HepG2 (cell line): ENCODE results near the gene C3orf18. TPM values are rescaled to one million over a fixed set of nuclear protein-coding genes. Genes with fewer than 3 reads are reported as not detected.

ENCODE experiments used
- EEA1 ChIP-seq: sonication (generic); formaldehyde crosslinking; IDR thresholded peaks from 2 replicates; pipeline ENCODE4 v1.5.1; 2020; ENCODE audit warnings: mild to moderate bottlenecking, missing genetic modification reagents, borderline replicate concordance
- EP300 ChIP-seq, 3 experiments: sonication (generic) in 1 of 3; formaldehyde crosslinking in 1 of 3; IDR thresholded peaks; 2 replicates each; pipeline versions ENCODE4 v1.5.1 to v1.6.1; 2011 to 2020; ENCODE audit warnings: low read depth in 2 of 3, low read length in 2 of 3, borderline replicate concordance in 1 of 3, improper control_type of control experiment in 1 of 3, mild to moderate bottlenecking in 1 of 3, missing genetic modification reagents in 1 of 3, moderate library complexity in 1 of 3
- HCFC1 ChIP-seq: fragments of 150-350 bp; IDR thresholded peaks from 2 replicates; pipeline ENCODE4 v1.6.1; 2014; ENCODE audit warnings: low read depth, low read length
- HDAC2 ChIP-seq: sonication (generic); formaldehyde crosslinking; IDR thresholded peaks from 2 replicates; pipeline ENCODE4 v1.4.0; 2020; ENCODE audit warnings: missing genetic modification reagents
- IKZF5 ChIP-seq: IDR thresholded peaks from 2 replicates; pipeline ENCODE4 v1.6.1; 2018; ENCODE audit warnings: missing genetic modification reagents, mild to moderate bottlenecking, missing compliant biosample characterization
- ISX ChIP-seq: sonication (generic); formaldehyde crosslinking; conservative IDR thresholded peaks from 2 replicates; pipeline ENCODE4 v1.5.0; 2020; ENCODE audit warnings: missing genetic modification reagents
- KDM3A ChIP-seq: IDR thresholded peaks from 2 replicates; pipeline ENCODE4 v1.6.1; 2018; ENCODE audit warnings: low read depth, missing compliant biosample characterization
- NBN ChIP-seq: fragments of 450-650 bp; conservative IDR thresholded peaks from 2 replicates; pipeline ENCODE4 v1.6.1; 2017
- NCOA5 ChIP-seq: sonication (generic); formaldehyde crosslinking; IDR thresholded peaks from 2 replicates; pipeline ENCODE4 v1.4.0; 2020; ENCODE audit warnings: missing genetic modification reagents
- SALL1 ChIP-seq: sonication (generic); formaldehyde crosslinking; IDR thresholded peaks from 2 replicates; pipeline ENCODE4 v1.8.0; 2022; ENCODE audit warnings: mild to moderate bottlenecking, missing genetic modification reagents
- SNAI1 ChIP-seq: sonication (generic); formaldehyde crosslinking; IDR thresholded peaks from 2 replicates; pipeline ENCODE4 v1.5.0; 2020; ENCODE audit warnings: mild to moderate bottlenecking, missing genetic modification reagents, borderline replicate concordance
- YEATS2 ChIP-seq: sonication (generic); formaldehyde crosslinking; IDR thresholded peaks from 2 replicates; pipeline ENCODE4 v1.4.0; 2020; ENCODE audit warnings: missing genetic modification reagents, borderline replicate concordance
- ZBTB39 ChIP-seq: sonication (generic); formaldehyde crosslinking; IDR thresholded peaks from 2 replicates; pipeline ENCODE4 v1.5.0; 2020; ENCODE audit warnings: missing genetic modification reagents
- ZNF251 ChIP-seq: sonication (generic); formaldehyde crosslinking; IDR thresholded peaks from 2 replicates; pipeline ENCODE4 v1.9.0; 2021; ENCODE audit warnings: mild to moderate bottlenecking, missing genetic modification reagents
- ZNF282 ChIP-seq: fragments of 450-650 bp; IDR thresholded peaks from 2 replicates; pipeline ENCODE4 v1.6.1; 2018; ENCODE audit not compliant: partially characterized antibody
- ZNF318 ChIP-seq: sonication (generic); formaldehyde crosslinking; IDR thresholded peaks from 2 replicates; pipeline ENCODE4 v1.4.0; 2020; ENCODE audit warnings: mild to moderate bottlenecking, missing genetic modification reagents
- ZNF350 ChIP-seq: sonication (generic); formaldehyde crosslinking; IDR thresholded peaks from 2 replicates; pipeline ENCODE4 v1.4.0; 2020; ENCODE audit warnings: mild to moderate bottlenecking, low read depth, missing genetic modification reagents, borderline replicate concordance
- ZNF501 ChIP-seq: sonication (generic); formaldehyde crosslinking; IDR thresholded peaks from 2 replicates; pipeline ENCODE4 v1.5.1; 2020; ENCODE audit warnings: mild to moderate bottlenecking, moderate library complexity, missing genetic modification reagents
- polyA plus RNA-seq, 8 experiments: library from polyadenylated mRNA; depleted of rRNA in 3 of 8; stranded (reverse) in 7 of 8; unstranded in 1 of 8; fragments of >200 nt; fragmentation: Illumina TruSeq in 4 of 8; extraction: Trizol in 4 of 8; gene quantifications; 2 replicates each; pipeline versions ENCODE4 v1.2.1 to v1.2.3, GENCODE V29; 2011 to 2016; ENCODE audit warnings: low read depth in 4 of 8, missing spikeins in 1 of 8, mixed read lengths in 1 of 8; ENCODE audit not compliant: insufficient read depth in 1 of 8
- total RNA-seq, 5 experiments: library from RNA; depleted of rRNA; stranded (reverse); fragments of >200 nt; fragmentation: Illumina TruSeq; extraction: Trizol; gene quantifications; 2 replicates each; pipeline ENCODE4 v1.2.3, GENCODE V29; 2016; ENCODE audit warnings: low read depth in 1 of 5

The C3orf18 gene
- total and polyA plus RNA-seq, 2 of the 13 experiments (the other 11 are each of a cell fraction or from before 2014, with no cell fraction given), result 1.6 to 4.8 TPM

- no peak for TF ChIP-seq ZBTB39
- TF ChIP-seq ZNF318 (CRISPR knock-in tag), result 0 out of 2 replicates have a peak, but pooled peaks have one; percentile 42
- TF ChIP-seq HDAC2 (CRISPR knock-in tag), result peak; percentile 52
- TF ChIP-seq EEA1 (CRISPR knock-in tag), result no peak
- TF ChIP-seq KDM3A (CRISPR knock-in tag), result peak; percentile 85
- peak; percentile 94 for TF ChIP-seq YEATS2
- TF ChIP-seq ZNF350 (CRISPR knock-in tag), result peak; percentile 85; the same call in 1 of the 2 replicates
- TF ChIP-seq SNAI1 (CRISPR knock-in tag), result peak; percentile 82; the same call in 1 of the 2 replicates
- TF ChIP-seq ZNF251 (CRISPR knock-in tag), result no peak
- no peak for TF ChIP-seq NCOA5
- peak; percentile 92 for TF ChIP-seq ZNF501
- no peak for TF ChIP-seq ISX
- TF ChIP-seq EP300 (IDR thresholded peaks at IDR 0.05; ENCODE audit: low read depth in 2 of 2, low read length in 2 of 2), result no peak
- TF ChIP-seq EP300 (CRISPR knock-in tag; IDR thresholded peaks at IDR 0.05; ENCODE audit: borderline replicate concordance), result no peak
- peak; percentile 73 for TF ChIP-seq IKZF5
- peak; percentile 78; the same call in 1 of the 2 replicates for TF ChIP-seq SALL1 (CRISPR knock-in tag)
- TF ChIP-seq HCFC1, result peak; percentile 73
- TF ChIP-seq ZNF282, result no peak
- TF ChIP-seq NBN, result no peak
These were observed 1.6 kb upstream of the C3orf18 start, which contains the start of gene HEMK1 (continued) for GRCh38 chr3:50568947-50569749.
